NCI-H187 (cell line): Measurements from ENCODE around the gene LARGE2.

Source experiments
- DNase-seq, 2 experiments: peaks; one replicate each; lab custom pipeline; 2025; lab: John Stamatoyannopoulos, UW

LARGE2 gene

DNA sequence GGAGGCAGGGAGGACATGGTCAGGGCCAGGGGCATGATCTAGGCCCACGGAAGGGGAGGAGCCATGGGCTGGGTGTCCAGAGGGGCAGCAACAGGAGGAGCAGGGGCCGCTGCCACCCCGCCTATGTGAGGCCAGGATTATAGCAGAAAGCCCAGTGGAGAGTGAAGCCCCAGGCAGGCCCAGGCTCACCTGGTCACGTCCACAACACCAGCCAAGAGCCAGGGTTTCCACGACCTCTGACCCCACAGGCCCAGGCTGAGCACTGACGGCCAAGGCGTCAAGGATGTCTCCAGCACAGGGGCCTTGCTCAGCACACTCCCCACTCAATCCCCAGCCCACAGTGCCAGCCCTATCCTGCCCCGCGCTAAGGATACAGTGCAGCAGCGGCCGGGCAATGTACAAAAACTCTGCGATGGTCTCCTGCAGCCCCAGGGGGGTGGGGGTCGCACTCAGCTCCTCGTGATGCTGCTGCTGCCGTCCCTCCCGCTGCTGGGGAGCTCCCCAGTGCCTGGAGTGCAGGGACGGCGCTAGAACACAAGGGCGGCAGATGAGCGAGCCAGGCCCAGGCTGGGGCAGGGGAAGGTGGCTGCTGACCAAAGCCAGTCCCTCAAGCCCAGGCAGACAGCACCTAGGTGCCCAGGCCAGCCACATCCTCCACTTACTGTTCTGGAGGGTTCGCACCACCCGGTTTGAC, 8.4 kb upstream of the LARGE2 start:
- DNase-seq = no peak

DNA sequence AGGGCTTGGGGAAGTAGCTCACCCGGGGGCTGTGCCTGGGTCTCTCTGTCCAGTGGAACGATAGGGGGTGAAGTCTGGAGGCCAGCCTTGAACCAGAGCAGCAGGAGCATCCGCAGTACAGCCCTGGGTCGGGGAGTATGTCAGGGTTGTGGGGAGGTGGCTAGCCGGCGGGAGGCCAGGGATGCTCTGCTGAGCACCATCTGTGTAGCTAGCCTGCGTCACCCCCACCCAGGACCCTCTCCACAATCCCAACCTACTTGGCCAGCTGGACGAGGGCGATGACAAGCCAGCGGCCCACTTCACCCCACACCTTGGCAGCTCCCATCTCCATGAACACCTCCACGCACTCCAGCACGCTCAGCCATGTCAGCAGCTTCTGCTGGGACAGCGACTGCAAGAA, 7.0 kb upstream of the LARGE2 start:
- DNase-seq = no peak

DNA sequence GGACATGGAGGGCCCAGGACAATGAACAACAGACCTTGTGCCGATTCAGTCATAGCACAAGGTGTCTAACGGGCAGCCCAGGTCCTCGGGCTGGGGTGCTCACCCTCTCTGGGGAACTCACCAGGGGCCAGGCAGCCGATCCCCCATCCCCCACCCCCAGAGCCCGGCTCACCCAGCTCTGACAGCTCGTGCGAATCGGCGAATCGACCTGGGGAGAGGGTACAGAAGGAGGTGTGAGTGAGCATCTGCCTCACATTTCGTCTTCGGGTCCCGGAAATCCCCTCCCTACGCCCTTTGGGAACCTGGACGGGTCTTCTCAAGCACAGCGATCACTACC, 5.2 kb upstream of the LARGE2 start:
- DNase-seq = no peak

DNA sequence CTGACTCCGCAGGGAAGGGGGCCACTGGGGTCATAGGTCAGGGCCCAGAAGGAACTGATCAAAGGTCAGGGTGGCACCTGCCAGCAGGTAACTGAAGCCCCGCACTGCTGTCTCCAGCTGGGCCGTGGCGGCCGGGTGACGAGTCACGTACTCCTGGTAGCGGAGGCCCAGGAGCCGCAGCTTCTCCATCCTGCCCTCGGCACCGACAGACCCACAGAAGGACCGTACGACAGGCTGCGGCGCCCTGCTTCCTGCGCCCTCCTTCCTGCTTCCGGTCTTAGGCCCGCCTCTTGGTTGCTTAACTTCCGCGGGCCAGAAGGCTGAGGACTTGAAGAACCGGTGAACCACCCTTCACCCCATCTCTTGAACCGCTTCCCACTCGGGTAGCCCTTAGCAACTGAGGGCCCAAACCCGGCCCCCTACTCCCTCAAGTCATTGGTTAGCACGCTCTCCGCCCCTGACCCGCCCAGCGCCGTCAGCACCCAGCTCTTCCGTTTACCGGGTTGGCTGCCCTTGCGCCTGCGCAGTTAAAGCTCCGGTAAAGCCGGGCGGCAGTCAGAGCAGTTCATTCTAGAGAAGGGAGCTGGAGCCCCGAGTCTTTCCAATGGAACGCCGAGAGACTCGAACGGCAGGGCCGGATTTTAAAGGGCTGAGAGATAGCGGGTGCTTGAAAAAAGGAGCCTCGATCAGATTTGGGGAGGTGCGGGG, 4.7 kb upstream of the LARGE2 start, which contains the start of gene PEX16:
Gene PEX16, minus strand, starts transcription at position 255 of the 708 bp plus-strand sequence. Its CDS starts 66 bp downstream, at position 189.
- peak; percentile 93 to 97 for DNase-seq

DNA sequence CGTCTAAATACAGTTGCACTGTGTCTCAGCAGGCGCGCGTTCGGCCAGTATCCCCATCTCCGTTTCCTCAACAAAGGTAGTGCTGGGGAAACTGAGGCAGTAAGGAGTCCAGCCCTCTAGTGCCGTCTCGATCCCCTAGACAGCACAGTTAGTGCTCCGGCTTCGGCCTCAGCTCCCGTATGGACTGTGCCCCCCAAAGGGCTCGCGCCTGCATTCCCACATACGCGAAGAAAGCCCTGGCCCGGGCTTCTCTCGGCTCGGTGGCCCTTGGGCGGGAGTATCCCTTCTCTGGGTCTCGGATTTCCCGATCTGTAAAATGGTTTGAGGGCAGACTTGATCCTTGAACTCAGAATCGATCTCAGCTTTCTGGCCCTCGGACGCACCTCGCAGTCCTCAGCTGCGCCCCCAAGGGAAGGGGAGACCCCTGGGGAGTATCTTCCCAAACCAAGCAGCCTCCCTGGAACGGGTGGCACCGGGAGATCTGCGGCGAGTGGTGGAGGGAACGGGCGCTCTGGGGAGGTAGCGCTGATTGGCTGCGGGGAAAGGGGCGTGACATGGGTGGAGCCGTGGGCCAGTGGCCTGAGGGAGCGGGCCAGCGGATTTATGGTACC, 4.0 kb upstream of the LARGE2 start:
- DNase-seq = peak; percentile 27 to 74

DNA sequence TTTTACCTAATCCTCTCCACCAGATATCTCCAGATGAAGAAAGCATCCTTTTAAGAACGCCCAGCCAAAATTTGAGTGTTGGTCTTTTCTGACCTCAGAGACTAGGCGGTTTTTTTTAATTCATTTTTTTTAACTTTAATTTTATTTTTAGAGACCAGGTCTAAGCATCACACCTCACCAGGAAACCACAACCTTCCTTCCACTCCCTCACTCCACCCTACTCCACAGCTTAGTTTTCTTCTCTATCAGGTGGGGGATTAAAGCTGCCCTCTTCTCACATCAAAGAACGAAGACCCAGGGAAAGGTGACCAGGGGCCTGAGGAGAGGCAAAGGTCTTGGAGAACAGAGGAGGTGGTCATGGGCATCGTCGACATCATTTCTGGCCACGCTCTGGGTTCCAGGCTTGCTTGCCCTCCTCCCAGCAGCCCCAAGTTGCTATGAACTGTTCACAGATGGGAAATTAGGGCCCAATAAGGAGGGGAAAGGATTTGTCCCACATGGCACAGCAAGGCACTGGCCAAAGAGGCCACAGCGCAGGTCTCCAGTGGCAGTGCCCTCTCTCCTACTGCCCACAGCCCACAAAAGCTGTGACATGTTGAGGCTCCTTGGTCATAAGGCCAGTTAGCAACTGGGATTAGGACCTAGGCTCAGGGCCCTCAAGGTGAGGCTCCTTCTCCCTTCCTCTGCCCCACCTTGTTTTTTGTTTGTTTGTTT, 3.3 kb upstream of the LARGE2 start:
- no peak for DNase-seq

DNA sequence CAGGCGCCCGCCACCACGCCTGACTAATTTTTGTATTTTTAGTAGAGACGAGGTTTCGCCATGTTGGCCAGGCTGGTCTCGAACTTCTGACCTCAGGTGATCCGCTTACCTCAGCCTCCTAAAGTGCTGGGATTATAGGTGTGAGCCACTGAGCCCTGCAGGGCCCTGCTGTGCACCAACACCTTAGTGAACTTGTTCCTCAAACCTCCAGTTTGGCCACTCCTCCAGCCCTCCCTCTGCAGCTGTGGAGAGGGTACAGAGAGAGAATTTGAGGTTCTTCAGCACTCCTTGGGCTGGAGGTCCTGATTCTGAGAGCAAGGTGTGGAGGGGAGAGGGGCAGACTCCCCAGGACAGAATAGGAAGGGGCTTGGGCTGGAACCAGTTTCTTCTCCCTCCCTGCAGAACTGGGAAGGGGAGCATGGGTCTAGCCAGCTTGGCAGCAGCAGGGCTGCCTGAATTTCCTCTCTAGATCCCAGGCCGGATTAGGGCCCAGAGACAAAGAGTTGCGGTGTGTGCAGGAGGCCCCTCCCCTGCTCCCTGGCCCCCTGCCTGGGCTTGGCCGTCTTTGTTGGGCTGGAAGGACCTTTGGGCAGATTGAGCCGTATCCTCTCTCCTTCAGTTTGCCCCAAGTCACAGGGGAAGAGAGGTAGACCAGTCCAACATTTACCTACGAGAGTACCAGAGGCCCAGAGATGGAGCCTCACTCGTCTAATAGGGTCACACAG, 2.5 kb upstream of the LARGE2 start:
- DNase-seq = no peak

DNA sequence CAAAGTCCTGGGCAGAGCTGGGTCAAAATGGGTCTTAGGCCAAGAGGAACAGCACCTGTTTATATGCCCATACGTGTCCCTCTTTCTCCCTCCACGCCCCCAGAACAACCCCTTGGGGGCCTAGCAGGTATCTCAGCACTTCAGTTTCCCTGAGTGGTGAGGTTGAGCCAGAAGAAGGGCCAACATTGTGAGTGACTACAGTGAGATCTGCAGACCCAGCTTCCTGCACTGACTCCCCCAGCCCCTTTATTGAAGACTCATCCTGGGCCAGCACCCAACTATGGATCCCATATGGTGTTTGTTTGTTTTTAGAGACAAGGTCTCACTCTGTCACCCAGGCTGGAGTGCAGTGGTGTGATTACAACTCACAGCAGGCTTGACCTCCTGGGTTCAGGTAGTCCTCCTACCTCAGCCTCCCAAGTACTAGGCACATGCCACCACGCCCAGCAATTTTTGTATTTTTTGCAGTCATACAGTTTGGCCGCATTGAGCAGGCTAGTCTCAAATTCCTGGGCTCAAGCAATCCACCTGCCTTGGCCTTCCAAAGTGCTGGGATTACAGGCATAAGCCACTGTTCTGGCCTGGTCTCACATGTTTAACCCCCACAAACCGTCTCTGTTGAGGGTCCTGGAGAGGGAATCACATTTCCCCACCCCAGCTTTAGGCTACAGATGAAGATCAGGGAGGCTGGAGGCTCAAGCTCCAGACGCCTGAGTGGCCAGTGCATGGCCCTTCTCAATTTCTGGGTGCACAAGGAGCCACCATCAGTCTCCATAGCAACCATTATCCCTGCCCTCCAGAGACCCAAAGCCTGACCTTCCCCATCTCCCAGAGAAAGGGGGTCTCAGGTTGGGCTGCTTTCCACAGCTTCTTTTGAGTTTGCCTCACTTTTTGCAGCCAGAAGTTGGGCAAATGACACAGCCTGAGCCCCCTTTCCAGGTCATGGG, 1.7 kb upstream of the LARGE2 start:
- no peak for DNase-seq

DNA sequence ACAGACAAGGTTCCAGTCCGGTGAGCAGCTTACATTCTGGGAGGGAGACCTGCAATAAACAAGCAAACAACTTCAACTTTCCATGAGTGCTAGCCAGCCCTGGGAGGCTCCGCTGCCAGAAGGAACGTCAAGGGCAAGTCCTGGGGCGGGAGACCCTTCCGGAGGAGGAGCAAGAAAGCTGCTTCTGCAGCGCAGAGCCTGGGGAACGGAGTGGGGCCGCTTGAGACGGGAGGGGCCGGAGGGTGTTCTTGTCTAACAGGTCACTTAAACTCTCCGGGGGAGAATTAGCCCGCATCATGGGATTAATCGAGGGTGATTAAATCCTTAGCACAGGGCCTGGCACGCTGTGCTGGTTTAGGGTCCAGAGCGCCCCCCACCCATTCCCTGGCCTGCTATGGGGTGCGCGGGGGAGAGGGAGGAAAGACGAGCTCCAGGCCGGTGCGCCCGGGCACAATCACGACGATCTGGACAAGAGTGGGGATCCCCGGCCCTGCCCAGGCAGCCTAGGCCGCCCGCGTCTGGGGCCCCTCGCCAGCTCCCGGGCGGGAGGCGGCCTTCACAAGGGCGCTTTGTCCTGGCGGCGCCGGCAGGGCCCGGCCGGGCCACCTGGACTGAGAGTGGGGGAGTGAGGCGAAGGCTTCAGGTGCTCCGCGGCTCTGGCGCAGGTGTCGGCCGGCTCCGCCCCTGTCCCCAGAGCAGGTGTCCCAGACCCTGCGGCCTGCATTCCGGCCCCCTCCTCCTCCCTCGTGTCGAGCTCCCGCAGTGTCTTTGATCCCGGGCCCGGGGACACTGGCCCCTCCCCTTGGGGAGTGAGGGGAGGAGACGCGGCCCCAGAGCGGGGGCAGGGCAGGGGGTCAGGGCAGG, 663 bp upstream of the LARGE2 start:
- DNase-seq = peak; percentile 91 to 92

DNA sequence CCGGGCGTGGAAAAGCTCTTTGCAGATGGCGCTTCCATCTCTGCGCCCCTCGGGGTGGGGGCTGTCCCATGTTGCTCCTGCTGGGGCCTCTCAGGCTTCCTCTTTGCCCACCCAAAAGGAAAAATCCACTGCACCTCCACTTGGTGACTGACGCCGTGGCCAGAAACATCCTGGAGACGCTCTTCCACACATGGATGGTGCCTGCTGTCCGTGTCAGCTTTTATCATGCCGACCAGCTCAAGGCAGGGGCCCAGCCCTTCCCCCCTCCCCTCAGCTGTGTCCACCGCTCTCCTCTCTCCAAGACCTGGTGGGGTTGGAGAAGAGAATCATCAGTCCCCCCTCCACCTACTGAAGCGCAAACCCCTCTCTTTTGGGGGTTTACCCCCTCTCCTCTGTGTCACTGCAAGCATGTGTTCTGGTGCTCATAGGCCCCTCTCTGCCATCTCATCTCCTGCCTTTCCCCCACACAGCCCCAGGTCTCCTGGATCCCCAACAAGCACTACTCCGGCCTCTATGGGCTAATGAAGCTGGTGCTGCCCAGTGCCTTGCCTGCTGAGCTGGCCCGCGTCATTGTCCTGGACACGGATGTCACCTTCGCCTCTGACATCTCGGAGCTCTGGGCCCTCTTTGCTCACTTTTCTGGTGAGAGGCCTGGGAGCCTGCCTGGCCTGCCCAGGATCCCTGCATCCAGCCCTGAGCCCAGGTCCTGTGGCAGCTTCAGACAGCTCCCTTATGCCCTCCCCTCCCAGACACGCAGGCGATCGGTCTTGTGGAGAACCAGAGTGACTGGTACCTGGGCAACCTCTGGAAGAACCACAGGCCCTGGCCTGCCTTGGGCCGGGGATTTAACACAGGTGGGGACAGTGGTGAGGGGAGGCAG, 1.8 kb downstream of the LARGE2 start:
- DNase-seq = no peak

DNA sequence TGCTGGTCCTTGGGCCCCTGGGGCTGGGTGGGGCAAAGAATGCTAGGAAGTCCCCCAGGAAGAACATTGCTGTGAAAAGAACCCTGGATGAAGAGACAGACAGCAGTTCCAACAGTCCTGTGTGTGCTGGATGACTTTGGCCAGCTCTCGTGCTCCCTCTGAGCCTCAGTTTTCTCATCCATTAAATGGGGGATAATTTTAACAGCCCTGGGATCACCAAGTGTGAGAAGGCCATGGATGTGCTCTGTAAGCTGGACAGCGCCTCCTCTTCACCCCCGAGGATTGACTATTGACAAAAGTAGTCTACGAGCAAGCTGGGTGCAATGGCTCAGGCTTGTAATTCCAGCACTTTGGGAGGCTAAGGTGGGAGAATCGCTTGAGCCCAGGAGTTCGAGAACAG, 2.5 kb downstream of the LARGE2 start:
- DNase-seq = no peak

DNA sequence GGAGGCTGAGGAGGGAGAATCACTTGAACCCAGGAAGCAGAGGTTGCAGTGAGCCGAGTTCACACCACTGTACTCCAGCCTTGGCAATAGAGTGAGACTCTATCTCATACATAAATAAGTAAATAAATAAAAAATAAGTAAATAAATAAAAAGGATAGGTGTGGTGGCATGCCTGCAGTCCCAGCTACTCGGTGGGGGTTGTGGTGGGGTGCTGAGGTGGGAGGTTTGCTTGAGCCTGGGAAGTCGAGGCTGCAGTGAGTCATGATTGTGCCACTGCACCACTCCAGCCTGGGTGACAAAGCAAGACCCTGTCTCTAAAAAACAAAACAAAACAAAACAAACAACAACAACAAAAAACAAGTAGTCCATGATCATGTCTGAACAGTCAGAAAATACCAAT, 3.1 kb downstream of the LARGE2 start:
- no peak for DNase-seq

DNA sequence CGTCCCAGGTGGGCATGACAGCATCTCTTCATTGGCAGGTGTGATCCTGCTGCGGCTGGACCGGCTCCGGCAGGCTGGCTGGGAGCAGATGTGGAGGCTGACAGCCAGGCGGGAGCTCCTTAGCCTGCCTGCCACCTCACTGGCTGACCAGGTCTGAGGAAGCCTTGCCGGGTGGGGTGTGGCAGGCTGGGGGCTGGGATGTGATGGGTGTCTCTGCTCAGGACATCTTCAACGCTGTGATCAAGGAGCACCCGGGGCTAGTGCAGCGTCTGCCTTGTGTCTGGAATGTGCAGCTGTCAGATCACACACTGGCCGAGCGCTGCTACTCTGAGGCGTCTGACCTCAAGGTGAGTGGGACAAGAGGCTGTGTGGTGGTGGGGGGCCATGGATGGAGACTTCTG, 3.5 kb downstream of the LARGE2 start:
- no peak for DNase-seq

DNA sequence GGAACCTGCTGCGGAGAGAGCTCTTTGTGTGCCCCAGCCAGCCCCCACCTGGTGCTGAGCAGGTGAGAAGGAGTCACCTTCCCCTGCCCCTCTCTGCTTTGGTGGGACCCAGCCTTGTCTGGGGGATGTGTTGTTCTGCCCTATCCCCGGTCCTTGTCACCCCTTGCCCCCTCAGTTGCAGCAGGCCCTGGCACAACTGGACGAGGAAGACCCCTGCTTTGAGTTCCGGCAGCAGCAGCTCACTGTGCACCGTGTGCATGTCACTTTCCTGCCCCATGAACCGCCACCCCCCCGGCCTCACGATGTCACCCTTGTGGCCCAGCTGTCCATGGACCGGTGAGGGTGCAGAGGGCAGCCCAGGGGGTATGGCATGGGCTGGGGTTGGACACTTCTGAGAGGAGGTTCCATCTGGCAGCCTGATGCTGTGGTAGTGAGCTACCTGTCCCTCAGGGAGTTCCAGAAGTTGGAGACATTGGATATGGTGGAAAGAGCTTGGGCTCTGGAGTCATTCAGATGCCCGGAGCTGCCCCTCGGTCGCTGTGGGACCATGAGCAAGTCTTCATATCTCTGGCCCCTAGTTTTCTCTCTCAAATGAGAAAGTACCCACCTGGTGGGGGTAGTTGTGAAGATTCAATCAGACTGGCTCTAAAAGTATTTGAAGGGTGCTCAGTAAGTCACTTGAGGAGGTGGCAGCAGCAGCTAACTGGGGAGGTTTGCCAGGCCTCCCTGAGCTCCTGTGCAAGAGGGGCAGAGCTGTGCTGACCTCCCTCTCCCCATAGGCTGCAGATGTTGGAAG, 4.3 kb downstream of the LARGE2 start:
- DNase-seq = no peak

DNA sequence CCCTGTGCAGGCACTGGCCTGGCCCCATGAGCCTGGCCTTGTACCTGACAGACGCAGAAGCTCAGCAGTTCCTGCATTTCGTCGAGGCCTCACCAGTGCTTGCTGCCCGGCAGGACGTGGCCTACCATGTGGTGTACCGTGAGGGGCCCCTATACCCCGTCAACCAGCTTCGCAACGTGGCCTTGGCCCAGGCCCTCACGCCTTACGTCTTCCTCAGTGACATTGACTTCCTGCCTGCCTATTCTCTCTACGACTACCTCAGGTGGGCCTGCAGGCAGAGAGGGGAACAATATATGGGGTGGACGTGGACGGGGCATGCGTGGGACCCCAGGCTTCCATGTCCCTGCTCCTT, 4.9 kb downstream of the LARGE2 start:
- no peak for DNase-seq

DNA sequence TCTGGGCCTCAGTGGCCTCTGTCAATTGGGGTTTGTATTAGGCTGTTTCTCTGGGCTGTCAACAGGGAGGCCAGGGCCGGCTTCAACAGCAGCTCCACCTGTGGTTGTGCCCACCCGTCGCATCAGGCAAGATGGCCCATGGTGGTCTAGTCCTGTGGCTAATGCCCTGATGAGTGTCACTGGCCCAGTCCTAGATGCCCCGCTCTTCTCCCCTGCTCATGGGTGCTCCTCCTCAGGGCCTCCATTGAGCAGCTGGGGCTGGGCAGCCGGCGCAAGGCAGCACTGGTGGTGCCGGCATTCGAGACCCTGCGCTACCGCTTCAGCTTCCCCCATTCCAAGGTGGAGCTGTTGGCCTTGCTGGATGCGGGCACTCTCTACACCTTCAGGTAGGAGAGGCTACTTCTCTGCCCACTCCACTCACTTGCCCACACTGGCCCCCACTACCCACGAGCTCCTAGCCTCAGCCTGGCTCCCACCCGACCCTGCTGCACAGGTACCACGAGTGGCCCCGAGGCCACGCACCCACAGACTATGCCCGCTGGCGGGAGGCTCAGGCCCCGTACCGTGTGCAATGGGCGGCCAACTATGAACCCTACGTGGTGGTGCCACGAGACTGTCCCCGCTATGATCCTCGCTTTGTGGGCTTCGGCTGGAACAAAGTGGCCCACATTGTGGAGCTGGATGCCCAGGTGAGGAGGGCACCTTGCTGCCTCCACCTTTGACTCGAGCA, 5.4 kb downstream of the LARGE2 start:
- no peak for DNase-seq

DNA sequence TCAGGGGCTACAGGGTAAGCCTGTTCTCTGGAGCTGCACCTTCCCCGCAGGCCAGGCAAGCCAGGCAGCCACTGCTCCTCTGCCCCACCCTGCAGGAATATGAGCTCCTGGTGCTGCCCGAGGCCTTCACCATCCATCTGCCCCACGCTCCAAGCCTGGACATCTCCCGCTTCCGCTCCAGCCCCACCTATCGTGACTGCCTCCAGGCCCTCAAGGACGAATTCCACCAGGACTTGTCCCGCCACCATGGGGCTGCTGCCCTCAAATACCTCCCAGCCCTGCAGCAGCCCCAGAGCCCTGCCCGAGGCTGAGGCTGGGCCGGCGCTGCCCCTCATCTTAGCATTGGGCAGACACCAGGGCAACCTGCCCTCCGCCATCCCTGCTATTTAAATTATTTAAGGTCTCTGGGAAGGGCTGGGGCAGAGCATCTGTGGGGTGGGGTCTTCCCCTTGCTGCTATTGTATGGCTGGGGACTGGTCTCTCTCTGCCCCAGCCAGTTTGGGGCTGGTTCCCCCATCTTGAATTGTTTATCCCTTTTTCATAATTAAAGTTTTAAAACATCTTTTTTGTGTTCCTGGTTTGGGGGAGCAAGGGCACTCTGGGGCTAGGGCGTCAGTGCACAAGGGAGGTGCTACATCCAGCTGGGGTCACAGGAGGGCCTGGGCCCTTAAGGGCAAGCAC, 6.2 kb downstream of the LARGE2 start:
- no peak for DNase-seq
